ENCODE results near the gene CAPN7.

DNA sequence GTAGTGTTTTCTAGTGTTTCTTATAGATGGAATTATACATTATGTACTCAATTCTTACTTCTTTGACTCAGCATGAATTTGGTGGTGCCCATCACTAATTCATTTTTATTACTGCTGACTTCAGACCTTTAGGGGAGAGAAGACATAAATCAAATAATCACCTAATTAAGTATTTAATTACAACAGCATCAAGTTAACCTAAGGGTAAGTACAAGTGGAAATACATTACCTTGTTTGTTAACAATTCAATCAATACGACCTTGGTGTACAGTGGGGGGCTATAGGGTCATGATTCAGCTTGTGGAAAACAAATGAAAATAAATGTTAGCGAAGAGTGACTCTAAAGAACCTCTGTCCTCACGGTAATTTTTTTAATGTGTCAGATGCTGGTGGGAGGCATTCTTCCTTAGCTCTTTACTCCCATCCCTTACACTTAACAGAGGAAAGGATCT lies 538 bp upstream of the CAPN7 start:
- TF ChIP-seq, protein P1, sequence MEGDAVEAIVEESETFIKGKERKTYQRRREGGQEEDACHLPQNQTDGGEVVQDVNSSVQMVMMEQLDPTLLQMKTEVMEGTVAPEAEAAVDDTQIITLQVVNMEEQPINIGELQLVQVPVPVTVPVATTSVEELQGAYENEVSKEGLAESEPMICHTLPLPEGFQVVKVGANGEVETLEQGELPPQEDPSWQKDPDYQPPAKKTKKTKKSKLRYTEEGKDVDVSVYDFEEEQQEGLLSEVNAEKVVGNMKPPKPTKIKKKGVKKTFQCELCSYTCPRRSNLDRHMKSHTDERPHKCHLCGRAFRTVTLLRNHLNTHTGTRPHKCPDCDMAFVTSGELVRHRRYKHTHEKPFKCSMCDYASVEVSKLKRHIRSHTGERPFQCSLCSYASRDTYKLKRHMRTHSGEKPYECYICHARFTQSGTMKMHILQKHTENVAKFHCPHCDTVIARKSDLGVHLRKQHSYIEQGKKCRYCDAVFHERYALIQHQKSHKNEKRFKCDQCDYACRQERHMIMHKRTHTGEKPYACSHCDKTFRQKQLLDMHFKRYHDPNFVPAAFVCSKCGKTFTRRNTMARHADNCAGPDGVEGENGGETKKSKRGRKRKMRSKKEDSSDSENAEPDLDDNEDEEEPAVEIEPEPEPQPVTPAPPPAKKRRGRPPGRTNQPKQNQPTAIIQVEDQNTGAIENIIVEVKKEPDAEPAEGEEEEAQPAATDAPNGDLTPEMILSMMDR (IDR thresholded peaks at IDR 0.05), result peak; percentile 47
- TF ChIP-seq EZH2 (IDR thresholded peaks at IDR 0.05; ENCODE audit: borderline replicate concordance, insufficient read depth, low read depth, low read length, poor library complexity, severe bottlenecking), result no peak
